ENCODE results near the gene TRAF3IP1. TPM values are rescaled to one million over a fixed set of nuclear protein-coding genes. Genes with fewer than 3 reads are reported as not detected.

Gene TRAF3IP1
- total RNA-seq, 3 donors from 2014 or later, result 13.3 to 37.5 (median 16.3) TPM

- no peak overlapping the region for H3K4me3 ChIP-seq
- ATAC-seq (peak; percentile 22), DNase-seq (no peak)
Measured at GRCh38 chr2:238438856-238439849, 118.8 kb downstream of the TRAF3IP1 start.

DNA sequence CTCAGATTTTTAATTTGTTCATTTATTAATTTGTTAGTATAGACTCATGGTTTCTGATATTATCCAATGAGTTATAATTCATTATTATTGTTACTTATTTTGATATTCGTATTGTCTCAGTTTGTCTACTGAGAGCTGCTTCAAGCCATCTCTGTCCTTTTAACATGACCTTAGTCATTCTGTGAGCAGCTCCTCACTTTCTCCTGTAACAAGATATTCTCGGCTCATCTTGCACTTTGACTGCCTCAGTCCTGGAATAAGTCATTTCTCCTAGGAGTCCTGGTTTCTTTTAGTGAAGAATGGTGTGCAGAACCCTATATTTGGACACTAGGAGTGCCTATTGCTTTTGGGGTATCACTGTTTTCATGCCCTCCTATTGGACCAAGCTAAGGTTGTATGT, 119.6 kb downstream of the TRAF3IP1 start:
- intact Hi-C loops (cut with DNase I, micrococcal nuclease), result no loop called here
- no peaks in the 10 kb centered on the region for H3K4me1 ChIP-seq (ENCODE audit: low read depth)
- H3K4me3 ChIP-seq, result no peak overlapping the region
- no peak for DNase-seq
- H3K36me3 ChIP-seq (ENCODE audit: low read depth), result no peaks in the 10 kb centered on the region
- no peaks in the 10 kb centered on the region for H3K9me3 ChIP-seq
- TF ChIP-seq CTCF (IDR thresholded peaks at IDR 0.05), result no peak
- no peak for ATAC-seq

More at GRCh38 chr2:238438856-238439849, 118.8 kb downstream of the TRAF3IP1 start:
- Histone ChIP-seq H3K36me3 (ENCODE audit: low read depth) (no peaks in the 10 kb centered on the region), H3K4me1 (ENCODE audit: low read depth) (no peaks in the 10 kb centered on the region), H3K9me3 (no peaks in the 10 kb centered on the region)
- intact Hi-C loops (cut with DNase I, micrococcal nuclease), result no loop called here
- TF ChIP-seq CTCF (IDR thresholded peaks at IDR 0.05), result no peak

GRCh38 chr2:238440331-238440730, 120.0 kb downstream of the TRAF3IP1 start:
- Histone ChIP-seq H3K9me3 (no peaks in the 10 kb centered on the region), H3K4me1 (ENCODE audit: low read depth) (no peaks in the 10 kb centered on the region), H3K4me3 (no peak overlapping the region), H3K36me3 (ENCODE audit: low read depth) (no peaks in the 10 kb centered on the region)
- no peak for DNase-seq
- no peak for ATAC-seq
- intact Hi-C loops (cut with DNase I, micrococcal nuclease), result no loop called here
- TF ChIP-seq CTCF (IDR thresholded peaks at IDR 0.05), result no peak

DNA sequence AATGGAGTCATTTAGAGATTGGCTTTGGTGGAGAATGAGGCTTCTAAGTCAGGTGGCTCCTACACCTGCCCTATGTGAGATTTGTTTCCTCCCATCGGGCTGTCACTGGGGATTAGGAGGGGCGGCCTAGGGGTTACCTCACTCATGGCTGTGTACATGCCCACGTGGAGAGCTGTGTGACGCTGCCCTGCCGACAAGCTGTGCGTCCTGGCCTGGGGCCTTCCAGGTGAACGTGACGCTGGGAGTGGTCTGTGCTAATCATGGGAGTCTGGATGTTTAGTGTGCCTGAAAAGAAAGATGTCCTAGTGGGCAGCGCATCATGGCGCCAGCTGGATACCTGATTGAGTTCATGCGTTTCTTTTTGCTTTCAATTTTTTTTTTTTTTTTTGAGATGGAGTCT, 120.4 kb downstream of the TRAF3IP1 start:
- intact Hi-C loops (cut with DNase I, micrococcal nuclease), result no loop called here
- ATAC-seq, result no peak
- no peaks in the 10 kb centered on the region for H3K4me1 ChIP-seq (ENCODE audit: low read depth)

More for the DNA sequence above, 120.4 kb downstream of the TRAF3IP1 start:
- no peak for DNase-seq
- no peaks in the 10 kb centered on the region for H3K36me3 ChIP-seq (ENCODE audit: low read depth)
- no peak overlapping the region for H3K4me3 ChIP-seq
- H3K9me3 ChIP-seq, result no peaks in the 10 kb centered on the region
- no peak for TF ChIP-seq CTCF (IDR thresholded peaks at IDR 0.05)
